ENCODE measurements around the gene ARMC8. TPM values are rescaled to one million over a fixed set of nuclear protein-coding genes. Genes with fewer than 3 reads are reported as not detected.

ARMC8 gene
- total and polyA plus RNA-seq, 2 of the 8 experiments (the other 6 are each of a cell fraction or from before 2014, with no cell fraction given), result 47.3 to 58.5 TPM

GRCh38 chr3:138241676-138242075 lies 54.6 kb downstream of the ARMC8 start (continued):
- TF ChIP-seq GTF2F1 (IDR thresholded peaks at IDR 0.05; ENCODE audit: borderline replicate concordance, low read depth, low read length), result no peak

Measured in H1 (cell line).